Mucosa of rectum (tissue), 2 donors: ENCODE measurements around the gene COL1A1.
A peak's percentile ranks its signal among the peaks of the same experiment; 100 is the strongest.

Experiments
- H3K27ac ChIP-seq, 2 donors: one replicate each; pipeline ENCODE4 v1.7.0; 2013; ENCODE audit warnings: inconsistent platforms in 2 of 2, low read depth in 2 of 2, low read length in 2 of 2
- H3K27me3 ChIP-seq, 2 donors: one replicate each; pipeline ENCODE4 v1.7.0; 2013; ENCODE audit warnings: low read length in 2 of 2; ENCODE audit not compliant: control insufficient read depth in 2 of 2, insufficient read depth in 2 of 2
- H3K36me3 ChIP-seq, 2 donors: one replicate each; pipeline ENCODE4 v1.7.0; 2013; ENCODE audit warnings: low read length in 2 of 2; ENCODE audit not compliant: control insufficient read depth in 2 of 2, insufficient read depth in 2 of 2
- H3K4me1 ChIP-seq, 2 donors: one replicate each; pipeline ENCODE4 v1.7.0; 2013; ENCODE audit warnings: low read length in 2 of 2, mild to moderate bottlenecking in 1 of 2; ENCODE audit not compliant: control insufficient read depth in 2 of 2, insufficient read depth in 2 of 2
- H3K4me3 ChIP-seq, 2 donors: one replicate each; pipeline ENCODE4 v1.7.0; 2013; ENCODE audit warnings: low read length in 2 of 2
- H3K9ac ChIP-seq, 2 donors: one replicate each; pipeline ENCODE4 v1.7.0; 2013; ENCODE audit warnings: low read length in 2 of 2, low read depth in 1 of 2, mild to moderate bottlenecking in 1 of 2
- H3K9me3 ChIP-seq, 2 donors: one replicate each; pipeline ENCODE4 v1.7.0; 2013; ENCODE audit warnings: low read length in 2 of 2; ENCODE audit not compliant: control insufficient read depth in 2 of 2
- donor health status: healthy.
- donor health status: Normal muscosa, but diverticular disease.

The COL1A1 gene

DNA sequence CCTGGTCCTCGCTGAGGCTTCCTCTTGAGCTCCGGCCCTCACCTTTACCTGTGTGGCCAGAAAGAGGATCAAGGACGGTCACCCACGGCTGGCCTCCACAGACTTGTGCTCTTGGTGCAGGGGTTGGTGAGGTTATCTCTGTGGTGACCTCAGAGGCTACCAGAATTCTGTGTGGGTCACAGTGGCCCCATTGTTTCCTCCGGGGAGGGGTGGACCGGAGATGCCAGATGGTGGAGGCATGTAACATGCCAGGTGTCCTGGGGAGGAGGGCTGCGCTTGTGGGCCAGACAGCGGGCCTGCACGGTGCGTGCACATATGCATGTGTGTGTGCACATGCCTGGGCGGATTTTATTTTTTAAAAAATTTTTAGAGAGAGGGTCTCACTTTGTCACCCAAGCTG lies 29.3 kb downstream of the COL1A1 start:
- Histone ChIP-seq H3K36me3 (no peaks in the 10 kb centered on the region), H3K9me3 (no peaks in the 10 kb centered on the region), H3K4me3 (no peak overlapping the region), H3K9ac (no peak overlapping the region), H3K4me1 (peaks cover 2 to 8% of the 10 kb centered on the region in 2 donors), H3K27me3 (no peaks in the 10 kb centered on the region), H3K27ac (no peak overlapping the region)

GRCh38 chr17:50171371-50172071 lies 29.9 kb downstream of the COL1A1 start:
- no peaks in the 10 kb centered on the region for H3K9me3 ChIP-seq
- no peaks in the 10 kb centered on the region for H3K27me3 ChIP-seq
- H3K27ac ChIP-seq = no peak overlapping the region
- peaks cover 2 to 8% of the 10 kb centered on the region in 2 donors for H3K4me1 ChIP-seq
- no peak overlapping the region for H3K4me3 ChIP-seq
- H3K9ac ChIP-seq = no peak overlapping the region
- no peaks in the 10 kb centered on the region for H3K36me3 ChIP-seq

- Histone ChIP-seq H3K27ac (no peak overlapping the region), H3K36me3 (no peaks in the 10 kb centered on the region), H3K27me3 (no peaks in the 10 kb centered on the region), H3K9me3 (no peaks in the 10 kb centered on the region), H3K9ac (no peak overlapping the region), H3K4me1 (peaks cover 2 to 6% of the 10 kb centered on the region in 2 donors), H3K4me3 (no peak overlapping the region)
Observed at GRCh38 chr17:50170662-50171370, 30.6 kb downstream of the COL1A1 start.

DNA sequence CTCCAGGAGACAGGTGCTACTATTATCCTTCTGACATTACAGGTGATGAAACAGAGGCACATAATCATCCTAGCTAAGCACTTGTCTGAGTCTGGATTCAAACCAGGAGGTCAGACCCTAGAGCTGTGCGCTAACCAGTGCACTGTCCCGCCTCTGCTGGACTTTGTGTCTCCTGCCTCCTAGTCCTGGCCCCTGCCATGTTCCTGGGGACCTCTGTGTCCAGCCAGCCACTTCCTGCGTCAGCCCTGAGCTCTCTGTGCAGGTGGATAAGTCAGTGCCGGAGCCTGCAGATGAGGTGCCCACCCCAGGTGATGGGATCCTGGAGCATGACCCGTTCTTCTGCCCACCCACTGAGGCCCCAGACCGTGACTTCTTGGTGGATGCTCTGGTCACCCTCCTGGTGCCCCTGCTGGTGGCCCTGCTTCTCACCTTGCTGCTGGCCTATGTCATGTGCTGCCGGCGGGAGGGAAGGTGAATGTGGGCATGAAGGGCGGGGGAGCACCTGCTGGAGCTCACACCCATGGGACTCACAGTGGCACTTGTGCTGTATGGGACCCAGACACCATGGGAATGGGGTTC lies 31.5 kb downstream of the COL1A1 start:
- no peak overlapping the region for H3K27ac ChIP-seq
- peaks cover 2 to 8% of the 10 kb centered on the region in 2 donors for H3K4me1 ChIP-seq
- H3K4me3 ChIP-seq = no peak overlapping the region
- no peaks in the 10 kb centered on the region for H3K36me3 ChIP-seq
- no peak overlapping the region for H3K9ac ChIP-seq
- no peaks in the 10 kb centered on the region for H3K9me3 ChIP-seq
- H3K27me3 ChIP-seq = no peaks in the 10 kb centered on the region

- H3K9ac ChIP-seq = no peak overlapping the region
- no peak overlapping the region for H3K4me3 ChIP-seq
- peaks cover 2 to 8% of the 10 kb centered on the region in 2 donors for H3K4me1 ChIP-seq
- no peaks in the 10 kb centered on the region for H3K27me3 ChIP-seq
- H3K27ac ChIP-seq = no peak overlapping the region
- H3K36me3 ChIP-seq = no peaks in the 10 kb centered on the region
- no peaks in the 10 kb centered on the region for H3K9me3 ChIP-seq
Observed at GRCh38 chr17:50169121-50169764, 32.2 kb downstream of the COL1A1 start.

- no peak overlapping the region for H3K4me3 ChIP-seq
Observed at GRCh38 chr17:50168319-50168718, 33.1 kb downstream of the COL1A1 start.

GRCh38 chr17:50167371-50167770 lies 34.1 kb downstream of the COL1A1 start:
- H3K4me3 ChIP-seq = no peak overlapping the region
- no peak overlapping the region for H3K9ac ChIP-seq
- no peaks in the 10 kb centered on the region for H3K27me3 ChIP-seq
- H3K36me3 ChIP-seq = no peaks in the 10 kb centered on the region
- no peak overlapping the region for H3K27ac ChIP-seq
- peaks cover 0 to 6% of the 10 kb centered on the region in 2 donors for H3K4me1 ChIP-seq
- H3K9me3 ChIP-seq = no peaks in the 10 kb centered on the region

More at GRCh38 chr17:50168319-50168718, 33.1 kb downstream of the COL1A1 start:
- no peaks in the 10 kb centered on the region for H3K9me3 ChIP-seq
- no peak overlapping the region for H3K27ac ChIP-seq
- H3K4me1 ChIP-seq = peaks cover 2 to 6% of the 10 kb centered on the region in 2 donors
- no peaks in the 10 kb centered on the region for H3K27me3 ChIP-seq
- H3K9ac ChIP-seq = no peak overlapping the region
- H3K36me3 ChIP-seq = no peaks in the 10 kb centered on the region

DNA sequence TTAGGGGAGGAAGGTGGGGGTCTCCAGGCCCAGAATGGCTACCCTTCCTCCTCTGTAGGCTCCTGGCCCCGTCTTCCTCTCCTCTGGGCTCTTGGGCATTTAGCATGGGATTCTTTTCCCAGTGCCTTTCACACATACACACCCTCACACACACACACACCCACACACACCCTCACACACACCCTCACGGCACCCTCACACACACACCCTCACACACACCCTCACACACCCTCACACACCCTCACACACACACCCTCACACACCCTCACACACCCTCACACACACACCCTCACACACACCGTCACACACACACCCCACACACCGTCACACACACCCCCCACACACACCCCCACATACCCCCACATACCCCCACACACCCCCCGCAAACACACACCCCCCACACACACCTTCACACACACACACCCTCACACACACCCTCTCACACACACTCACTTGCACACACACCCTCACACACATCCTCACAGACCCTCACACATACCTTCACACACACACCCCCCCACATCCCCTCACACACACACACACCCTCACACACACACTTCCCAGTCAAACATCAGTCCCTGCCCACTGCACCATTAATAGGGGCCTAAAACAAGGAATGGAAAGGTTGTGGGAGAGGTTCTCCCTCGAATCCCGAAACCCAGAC lies 34.8 kb downstream of the COL1A1 start:
- Histone ChIP-seq H3K4me3 (peak overlapping the region in 1 of 2 donors; percentile 17), H3K9ac (no peak overlapping the region), H3K27ac (peak overlapping the region in 1 of 2 donors; percentile 63)

GRCh38 chr17:50165867-50166517 lies 35.4 kb downstream of the COL1A1 start, which contains the start of gene SGCA:
Gene SGCA (plus strand): TSS chr17:50166005. CDS start chr17:50166041, 36 bp downstream.
- Histone ChIP-seq H3K4me1 (peaks cover 9 to 14% of the 10 kb centered on the region in 2 donors), H3K4me3 (peak within 1 kb of the TSS in 1 of 2 donors; percentile 17), H3K27ac (peak within 1 kb of the TSS; percentile 46 to 63)

More for the DNA sequence above, 34.8 kb downstream of the COL1A1 start:
- Histone ChIP-seq H3K27me3 (no peaks in the 10 kb centered on the region), H3K4me1 (peaks cover 2 to 7% of the 10 kb centered on the region in 2 donors), H3K36me3 (no peaks in the 10 kb centered on the region), H3K9me3 (no peaks in the 10 kb centered on the region)

More at GRCh38 chr17:50165867-50166517, 35.4 kb downstream of the COL1A1 start, which contains the start of gene SGCA:
- Histone ChIP-seq H3K9ac (no peak within 1 kb of the TSS), H3K27me3 (no peaks in the 10 kb centered on the region), H3K9me3 (no peaks in the 10 kb centered on the region), H3K36me3 (no peaks in the 10 kb centered on the region)
